H1 (cell line): ENCODE results near the gene RPA3. TPM values are rescaled to one million over a fixed set of nuclear protein-coding genes. Genes with fewer than 3 reads are reported as not detected.

Experiments used
- CTCF ChIA-PET: fragments of 300-600 bp; sonication (Branson Sonifier 250); formaldehyde crosslinking; loops from one replicate; lab custom pipeline; 2021; ENCODE audit not compliant: partially characterized antibody; lab: Charles Lee
- POLR2A ChIA-PET: fragments of 300-600 bp; sonication (Branson Sonifier 250); formaldehyde crosslinking; loops from one replicate; lab custom pipeline; 2021; ENCODE audit warnings: inconsistent platforms; ENCODE audit not compliant: partially characterized antibody; lab: Charles Lee
- DNase-seq, 2 experiments: peaks; one replicate each; pipeline versions ENCODE4 v3.0.0 to v3.0.0-alpha.2; 2010 to 2022; ENCODE audit warnings: low spot score in 2 of 2, low read depth in 1 of 2, mixed read lengths in 1 of 2
- FAIRE-seq: peaks from 2 replicates; lab custom pipeline; 2011; peaks lifted over from hg19 to GRCh38; lab: Jason Lieb, UNC
- H2AFZ ChIP-seq: 2 replicates; pipeline ENCODE4 v1.8.1; 2012; ENCODE audit warnings: low read length, inconsistent platforms
- H2AK5ac ChIP-seq: 2 replicates; pipeline ENCODE4 v1.6.1; 2013; ENCODE audit warnings: low read depth, low read length
- H2BK120ac ChIP-seq: replicated peaks from 2 replicates; pipeline ENCODE3; 2013; ENCODE audit warnings: low read depth, low read length, inconsistent platforms
- H2BK12ac ChIP-seq: 2 replicates; pipeline ENCODE4 v1.6.1; 2013; ENCODE audit warnings: low read depth, low read length
- H2BK15ac ChIP-seq: 2 replicates; pipeline ENCODE4 v1.6.1; 2013; ENCODE audit warnings: low read length
- H2BK20ac ChIP-seq: 2 replicates; pipeline ENCODE4 v1.6.1; 2013; ENCODE audit warnings: low read length
- H2BK5ac ChIP-seq: 2 replicates; pipeline ENCODE4 v1.6.1; 2013; ENCODE audit warnings: low read depth, low read length
- H3K14ac ChIP-seq: 2 replicates; pipeline ENCODE4 v1.6.1; 2013; ENCODE audit warnings: inconsistent platforms; ENCODE audit not compliant: insufficient read length
- H3K18ac ChIP-seq: 2 replicates; pipeline ENCODE4 v1.6.1; 2013; ENCODE audit warnings: low read length; ENCODE audit errors: extremely low read depth
- H3K23ac ChIP-seq: 2 replicates; pipeline ENCODE4 v1.6.1; 2013; ENCODE audit warnings: inconsistent platforms; ENCODE audit not compliant: insufficient read length
- H3K23me2 ChIP-seq: 2 replicates; pipeline ENCODE4 v1.6.1; 2013; ENCODE audit warnings: low read depth, low read length
- H3K27ac ChIP-seq: 2 replicates; pipeline ENCODE4 v1.6.1; 2011; ENCODE audit warnings: low read depth, low read length, inconsistent platforms
- H3K27me3 ChIP-seq, 4 experiments: replicated peaks in 1 of 4; 1 replicate in 1 of 4; 2 replicates in 3 of 4; pipeline versions ENCODE4 v1.6.1 to v1.8.1; 2011 to 2013; ENCODE audit warnings: low read length in 3 of 4, mild to moderate bottlenecking in 3 of 4, inconsistent platforms in 2 of 4, mixed read lengths in 2 of 4, moderate library complexity in 1 of 4; ENCODE audit not compliant: control insufficient read depth in 3 of 4, insufficient read depth in 3 of 4; ENCODE audit errors: extremely low read depth in 1 of 4
- H3K36me3 ChIP-seq, 4 experiments: 2 replicates each; pipeline versions ENCODE4 v1.6.1 to v1.8.1; 2011 to 2013; ENCODE audit warnings: mild to moderate bottlenecking in 4 of 4, low read length in 3 of 4, moderate library complexity in 2 of 4, control low read depth in 1 of 4, inconsistent platforms in 1 of 4; ENCODE audit not compliant: insufficient read depth in 4 of 4, control insufficient read depth in 2 of 4
- H3K4ac ChIP-seq: replicated peaks from 2 replicates; pipeline ENCODE3; 2013; ENCODE audit warnings: low read length, low read depth, mixed read lengths, inconsistent platforms; ENCODE audit not compliant: insufficient read length
- H3K4me1 ChIP-seq, 4 experiments: replicated peaks in 1 of 4; 1 replicate in 1 of 4; 2 replicates in 3 of 4; pipeline versions ENCODE4 v1.6.1 to v1.8.1; 2011 to 2013; ENCODE audit warnings: low read length in 3 of 4, inconsistent platforms in 2 of 4, mixed read lengths in 1 of 4; ENCODE audit not compliant: insufficient read depth in 4 of 4, control insufficient read depth in 3 of 4
- H3K4me2 ChIP-seq, 2 experiments: 2 replicates each; pipeline versions ENCODE4 v1.6.1 to v1.8.1; 2011 to 2013; ENCODE audit warnings: low read depth in 2 of 2, low read length in 2 of 2, control low read depth in 1 of 2, inconsistent platforms in 1 of 2, mild to moderate bottlenecking in 1 of 2; ENCODE audit not compliant: insufficient read depth in 1 of 2
- H3K4me3 ChIP-seq, 4 experiments: fragments of 200-600, 300-600 bp in 1 of 4; sonication (generic), shearing (Covaris generic), sonication (Bioruptor Twin) in 1 of 4; 2 replicates each; pipeline versions ENCODE4 v1.5.1 to v1.8.1; 2011 to 2016; ENCODE audit warnings: low read length in 4 of 4, low read depth in 3 of 4, control low read depth in 2 of 4, inconsistent platforms in 2 of 4, mild to moderate bottlenecking in 2 of 4, mixed read lengths in 1 of 4, moderate library complexity in 1 of 4; ENCODE audit not compliant: insufficient read depth in 2 of 4; ENCODE audit errors: extremely low read depth in 1 of 4
- H3K56ac ChIP-seq: replicated peaks from 2 replicates; pipeline ENCODE3; 2013; ENCODE audit warnings: low read depth, mild to moderate bottlenecking, mixed read lengths, low read length, inconsistent platforms; ENCODE audit not compliant: insufficient read length
- H3K79me1 ChIP-seq: 2 replicates; pipeline ENCODE4 v1.6.1; 2013; ENCODE audit warnings: low read depth, low read length, control low read depth
- H3K79me2 ChIP-seq, 2 experiments: 2 replicates each; pipeline versions ENCODE4 v1.6.1 to v1.8.1; 2012 to 2013; ENCODE audit warnings: low read length in 2 of 2, mild to moderate bottlenecking in 2 of 2, inconsistent platforms in 1 of 2; ENCODE audit not compliant: insufficient read depth in 2 of 2, control insufficient read depth in 1 of 2
- H3K9ac ChIP-seq, 4 experiments: replicated peaks in 1 of 4; 1 replicate in 1 of 4; 2 replicates in 3 of 4; pipeline versions ENCODE4 v1.6.1 to v1.8.1; 2011 to 2013; ENCODE audit warnings: low read depth in 3 of 4, low read length in 3 of 4, control low read depth in 2 of 4, mild to moderate bottlenecking in 2 of 4, moderate library complexity in 2 of 4, inconsistent platforms in 1 of 4; ENCODE audit errors: extremely low read depth in 1 of 4
- H3K9me3 ChIP-seq, 2 experiments: 2 replicates each; pipeline versions ENCODE4 v1.6.1 to v1.8.1; 2012 to 2013; ENCODE audit warnings: mild to moderate bottlenecking in 2 of 2, moderate library complexity in 2 of 2, control low read depth in 1 of 2, inconsistent platforms in 1 of 2, low read depth in 1 of 2, low read length in 1 of 2, mixed read lengths in 1 of 2; ENCODE audit not compliant: insufficient read depth in 2 of 2
- H4K20me1 ChIP-seq, 2 experiments: replicated peaks in 1 of 2; 2 replicates each; pipeline versions ENCODE3 to v1.8.1; 2011 to 2013; ENCODE audit warnings: inconsistent platforms in 2 of 2, low read length in 2 of 2, mild to moderate bottlenecking in 1 of 2; ENCODE audit not compliant: insufficient read depth in 2 of 2, control insufficient read depth in 1 of 2
- H4K5ac ChIP-seq: 2 replicates; pipeline ENCODE4 v1.6.1; 2013; ENCODE audit warnings: low read length, low read depth, mixed read lengths, inconsistent platforms; ENCODE audit not compliant: insufficient read length
- H4K8ac ChIP-seq: 2 replicates; pipeline ENCODE4 v1.8.0; 2013; ENCODE audit warnings: mild to moderate bottlenecking, moderate library complexity, low read length, inconsistent platforms; ENCODE audit not compliant: insufficient read depth; ENCODE audit errors: extremely low read depth
- H4K91ac ChIP-seq: replicated peaks from 2 replicates; pipeline ENCODE3; 2013; ENCODE audit warnings: low read length, mixed read lengths, inconsistent platforms; ENCODE audit not compliant: insufficient read length
- CHD1 ChIP-seq: IDR thresholded peaks from 2 replicates; pipeline ENCODE4 v1.6.1; 2012; ENCODE audit warnings: low read depth, low read length, improper control_type of control experiment
- EP300 ChIP-seq, 2 experiments: IDR thresholded peaks; 1 replicate in 1 of 2; 2 replicates in 1 of 2; pipeline ENCODE4 v1.6.1; 2011 to 2012; ENCODE audit warnings: low read depth in 2 of 2, low read length in 2 of 2, mild to moderate bottlenecking in 2 of 2, borderline replicate concordance in 1 of 2, inconsistent platforms in 1 of 2, moderate library complexity in 1 of 2
- GABPA ChIP-seq: IDR thresholded peaks from 2 replicates; pipeline ENCODE4 v1.6.1; 2011; ENCODE audit warnings: mild to moderate bottlenecking, low read length, moderate library complexity, borderline replicate concordance; ENCODE audit not compliant: insufficient read depth
- KDM5A ChIP-seq: fragments of 200-600 bp; IDR thresholded peaks from 2 replicates; pipeline ENCODE4 v1.7.1; 2012; ENCODE audit warnings: mild to moderate bottlenecking, low read length, inconsistent platforms, mixed read lengths
- NRF1 ChIP-seq: IDR thresholded peaks from 2 replicates; pipeline ENCODE4 v1.6.1; 2011; ENCODE audit warnings: mild to moderate bottlenecking, low read depth, low read length, improper control_type of control experiment
- POLR2AphosphoS5 ChIP-seq: IDR thresholded peaks from 2 replicates; pipeline ENCODE4 v1.6.1; 2011; ENCODE audit warnings: low read depth, low read length
- RBBP5 ChIP-seq: IDR thresholded peaks from 2 replicates; pipeline ENCODE4 v1.7.1; 2012; ENCODE audit warnings: low read depth, mild to moderate bottlenecking, inconsistent platforms, low read length, moderate library complexity, borderline replicate concordance
- RXRA ChIP-seq: IDR thresholded peaks from 2 replicates; pipeline ENCODE4 v1.6.1; 2011; ENCODE audit warnings: low read depth, mild to moderate bottlenecking, low read length, moderate library complexity; ENCODE audit not compliant: insufficient read depth
- SIRT6 ChIP-seq: IDR thresholded peaks from one replicate; pipeline ENCODE4 v1.7.1; 2012; ENCODE audit warnings: low read length, inconsistent platforms
- SIX5 ChIP-seq: IDR thresholded peaks from 2 replicates; pipeline ENCODE4 v1.6.1; 2011; ENCODE audit warnings: mild to moderate bottlenecking, low read depth, low read length
- SP4 ChIP-seq: IDR thresholded peaks from 2 replicates; pipeline ENCODE4 v1.6.1; 2012; ENCODE audit warnings: low read length, inconsistent platforms
- WGBS, 2 experiments: shearing (Covaris generic) in 1 of 2; methylation state at CpG; one replicate each; pipeline versions ENCODE4 v1.1.6 to v1.1.7; 2013 to 2015; ENCODE audit warnings: low lambda C conversion rate in 2 of 2, mixed read lengths in 2 of 2, inconsistent platforms in 1 of 2, low coverage in 1 of 2, missing lambda C conversion rate in 1 of 2; ENCODE audit not compliant: insufficient replicate concordance in 2 of 2, insufficient coverage in 1 of 2, insufficient read length in 1 of 2; ENCODE audit errors: extremely low coverage in 1 of 2, missing lambda C conversion rate in 1 of 2; 5-methylcytosine and 5-hydroxymethylcytosine counted together
- polyA plus RNA-seq, 7 experiments: library from polyadenylated mRNA; depleted of rRNA in 3 of 7; stranded (reverse) in 5 of 7; unstranded in 2 of 7; fragments of >200 nt in 5 of 7; fragments of 200-250 nt in 2 of 7; gene quantifications; 1 replicate in 5 of 7; 2 replicates in 1 of 7; 4 replicates in 1 of 7; pipeline versions ENCODE4 v1.2.1 to v1.2.3, GENCODE V29; 2011 to 2013; ENCODE audit warnings: missing spikeins in 2 of 7, mixed read lengths in 2 of 7
- total RNA-seq: library from RNA; stranded (reverse); fragmentation: NEBNext Ultra II Directional; extraction: Animal tissue kit (Norgen Biotek cat#: 25700); gene quantifications from 2 replicates; pipeline ENCODE4 v1.2.1, GENCODE V29; 2021
- TF ChIP-seq, protein P1 (sequence below): IDR thresholded peaks from 2 replicates; pipeline ENCODE4 v1.6.1; 2012; ENCODE audit warnings: inconsistent platforms
- TF ChIP-seq, protein P2 (sequence below): IDR thresholded peaks from 2 replicates; pipeline ENCODE4 v1.6.1; 2012; ENCODE audit warnings: inconsistent platforms

RPA3 gene
- total and polyA plus RNA-seq, 2 of the 8 experiments (the other 6 are each of a cell fraction or from before 2014, with no cell fraction given), result 60.2 to 105 TPM

DNA sequence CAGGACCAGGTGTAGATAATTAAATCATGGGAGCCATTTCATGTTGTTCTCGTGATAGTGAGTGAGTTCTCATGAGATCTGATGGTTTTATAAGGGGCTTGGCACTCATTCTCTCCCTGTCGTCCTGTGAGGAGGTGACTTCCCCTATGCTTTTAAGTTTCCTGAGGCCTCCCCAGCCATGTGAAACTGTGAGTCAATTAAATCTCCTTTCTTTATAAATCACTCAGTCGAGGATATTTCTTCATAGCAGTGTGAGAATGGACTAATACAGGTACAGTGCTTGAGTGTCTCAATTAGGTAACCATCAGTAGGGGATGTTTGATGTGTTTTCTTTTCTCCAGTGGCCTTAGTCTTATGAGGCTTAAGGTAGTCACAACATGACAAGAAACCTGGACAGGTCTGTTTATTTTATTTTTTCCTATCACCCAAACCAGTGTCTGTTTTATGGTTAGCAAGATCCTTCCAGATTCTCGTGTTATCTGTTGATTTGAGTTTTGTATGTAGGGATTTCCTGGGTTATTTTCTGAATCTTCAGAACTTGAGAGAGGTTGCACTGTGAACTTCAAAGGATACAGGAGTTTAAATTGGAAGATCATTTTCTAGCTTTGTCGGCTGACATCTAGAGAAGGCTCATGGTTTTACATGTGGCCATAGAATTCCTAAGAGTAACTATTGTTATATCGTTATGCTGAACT, 45.7 kb downstream of the RPA3 start:
- no peak overlapping the region for H3K23ac ChIP-seq
- WGBS, 2 experiments, result 79% methylated on average over 6 of the region's 6 CpGs; no CpG with 5 or more reads in 1 of the 2 experiments
- no peak for DNase-seq
- no peak for TF ChIP-seq NRF1
- no peak for TF ChIP-seq CHD1
- TF ChIP-seq RBBP5, result no peak
- no peak for TF ChIP-seq POLR2AphosphoS5
- no peak for TF ChIP-seq KDM5A
- TF ChIP-seq, protein P1, sequence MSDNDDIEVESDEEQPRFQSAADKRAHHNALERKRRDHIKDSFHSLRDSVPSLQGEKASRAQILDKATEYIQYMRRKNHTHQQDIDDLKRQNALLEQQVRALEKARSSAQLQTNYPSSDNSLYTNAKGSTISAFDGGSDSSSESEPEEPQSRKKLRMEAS, result no peak
- TF ChIP-seq GABPA, result no peak
- no peak for TF ChIP-seq SIRT6
- no peak for TF ChIP-seq SP4
- TF ChIP-seq SIX5, result no peak
- TF ChIP-seq, protein P2, sequence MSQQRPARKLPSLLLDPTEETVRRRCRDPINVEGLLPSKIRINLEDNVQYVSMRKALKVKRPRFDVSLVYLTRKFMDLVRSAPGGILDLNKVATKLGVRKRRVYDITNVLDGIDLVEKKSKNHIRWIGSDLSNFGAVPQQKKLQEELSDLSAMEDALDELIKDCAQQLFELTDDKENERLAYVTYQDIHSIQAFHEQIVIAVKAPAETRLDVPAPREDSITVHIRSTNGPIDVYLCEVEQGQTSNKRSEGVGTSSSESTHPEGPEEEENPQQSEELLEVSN, result no peak
- TF ChIP-seq EP300 (IDR thresholded peaks at IDR 0.05; ENCODE audit: borderline replicate concordance in 1 of 2, low read depth in 2 of 2, low read length in 2 of 2), result no peak
- no peak for TF ChIP-seq RXRA

More for the DNA sequence above, 45.7 kb downstream of the RPA3 start:
- Histone ChIP-seq H3K36me3 (no peaks in the 10 kb centered on the region; a peak in 1 of 8 replicates), H2BK5ac (no peak overlapping the region), H3K9me3 (no peaks in the 10 kb centered on the region), H3K4me3 (no peak overlapping the region), H3K14ac (no peak overlapping the region), H2BK12ac (no peak overlapping the region), H2BK20ac (no peak overlapping the region), H4K5ac (no peak overlapping the region), H2BK15ac (no peak overlapping the region), H2AK5ac (no peak overlapping the region), H3K79me1 (no peaks in the 10 kb centered on the region), H3K27ac (no peak overlapping the region), H3K4me2 (no peak overlapping the region), H3K18ac (no peak overlapping the region), H4K8ac (no peak overlapping the region), H3K56ac (no peak overlapping the region), H3K27me3 (no peaks in the 10 kb centered on the region), H3K79me2 (no peaks in the 10 kb centered on the region), H3K4me1 (no peaks in the 10 kb centered on the region; a peak in 1 of 7 replicates), H3K9ac (no peak overlapping the region; a peak in 1 of 7 replicates), H3K23me2 (no peaks in the 10 kb centered on the region), H4K20me1 (no peaks in the 10 kb centered on the region), H2BK120ac (no peak overlapping the region), H2AFZ (no peak overlapping the region), H4K91ac (no peak overlapping the region), H3K4ac (no peak overlapping the region)
- ChIA-PET CTCF (no interaction called here), POLR2A (no interaction called here)
- FAIRE-seq, result no peak
